Endothelial cell of umbilical vein (primary cell): Measurements from ENCODE around the gene AADACL2.

Experiments used
- POLR2A ChIP-seq: IDR thresholded peaks from 2 replicates; pipeline ENCODE4 v1.6.1; 2012; ENCODE audit warnings: low read depth, mild to moderate bottlenecking, control low read depth, low read length
- POLR2AphosphoS5 ChIP-seq: IDR thresholded peaks from 2 replicates; pipeline ENCODE4 v1.6.1; 2012; ENCODE audit warnings: low read depth, mild to moderate bottlenecking, control low read depth, low read length, moderate library complexity; ENCODE audit not compliant: insufficient read depth
- TF ChIP-seq, protein P1 (sequence below), 2 donors: IDR thresholded peaks; 1 replicate in 1 of 2; 2 replicates in 1 of 2; pipeline ENCODE4 v1.5.1; 2011; ENCODE audit warnings: low read length in 2 of 2, mild to moderate bottlenecking in 2 of 2, moderate library complexity in 2 of 2, control low read depth in 1 of 2, inconsistent platforms in 1 of 2, low read depth in 1 of 2; ENCODE audit not compliant: insufficient read depth in 1 of 2; ENCODE audit errors: extremely low read depth in 1 of 2

DNA sequence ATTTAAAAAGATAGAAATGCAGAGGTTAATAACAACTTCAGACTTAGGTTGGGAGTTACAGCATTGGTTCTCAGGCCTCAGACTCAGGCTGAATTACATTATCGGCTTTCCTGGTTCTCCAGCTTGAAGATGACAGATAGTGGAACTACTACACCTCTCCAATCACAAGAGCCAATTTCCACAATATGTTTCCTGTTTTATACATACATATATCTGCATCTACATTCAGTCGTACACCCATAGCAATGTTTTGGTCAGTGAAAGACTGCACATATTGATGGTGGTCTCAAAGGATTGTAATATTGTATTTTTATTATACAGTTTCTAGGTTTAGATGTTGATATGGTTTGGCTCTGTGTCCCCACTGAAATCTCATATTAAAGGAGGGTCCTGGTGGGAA, 35.4 kb downstream of the AADACL2 start:
- no peak for TF ChIP-seq POLR2A
- TF ChIP-seq POLR2AphosphoS5 = no peak
- TF ChIP-seq, protein P1, sequence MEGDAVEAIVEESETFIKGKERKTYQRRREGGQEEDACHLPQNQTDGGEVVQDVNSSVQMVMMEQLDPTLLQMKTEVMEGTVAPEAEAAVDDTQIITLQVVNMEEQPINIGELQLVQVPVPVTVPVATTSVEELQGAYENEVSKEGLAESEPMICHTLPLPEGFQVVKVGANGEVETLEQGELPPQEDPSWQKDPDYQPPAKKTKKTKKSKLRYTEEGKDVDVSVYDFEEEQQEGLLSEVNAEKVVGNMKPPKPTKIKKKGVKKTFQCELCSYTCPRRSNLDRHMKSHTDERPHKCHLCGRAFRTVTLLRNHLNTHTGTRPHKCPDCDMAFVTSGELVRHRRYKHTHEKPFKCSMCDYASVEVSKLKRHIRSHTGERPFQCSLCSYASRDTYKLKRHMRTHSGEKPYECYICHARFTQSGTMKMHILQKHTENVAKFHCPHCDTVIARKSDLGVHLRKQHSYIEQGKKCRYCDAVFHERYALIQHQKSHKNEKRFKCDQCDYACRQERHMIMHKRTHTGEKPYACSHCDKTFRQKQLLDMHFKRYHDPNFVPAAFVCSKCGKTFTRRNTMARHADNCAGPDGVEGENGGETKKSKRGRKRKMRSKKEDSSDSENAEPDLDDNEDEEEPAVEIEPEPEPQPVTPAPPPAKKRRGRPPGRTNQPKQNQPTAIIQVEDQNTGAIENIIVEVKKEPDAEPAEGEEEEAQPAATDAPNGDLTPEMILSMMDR (IDR thresholded peaks at IDR 0.05; ENCODE audit: extremely low read depth in 1 of 2, insufficient read depth in 1 of 2, low read depth in 1 of 2, low read length in 2 of 2) = no peak
